HEK293 (cell line): Measurements from ENCODE around the gene PRUNE2.

ENCODE experiments used
- HOXC10 ChIP-seq: sonication (generic); formaldehyde crosslinking; IDR thresholded peaks from 2 replicates; pipeline ENCODE4 v1.8.1; 2023; ENCODE audit warnings: mild to moderate bottlenecking, missing genetic modification reagents
- SALL2 ChIP-seq: fragments of 450-650 bp; formaldehyde crosslinking; IDR thresholded peaks from 2 replicates; pipeline ENCODE4 v1.5.0; 2017; ENCODE audit warnings: missing biosample characterization, mild to moderate bottlenecking, missing genetic modification characterization, borderline replicate concordance
- SCRT2 ChIP-seq: fragments of 450-650 bp; formaldehyde crosslinking; IDR thresholded peaks from 2 replicates; pipeline ENCODE4 v1.5.1; 2016; ENCODE audit warnings: missing biosample characterization, missing genetic modification characterization
- YY1 ChIP-seq: fragments of 450-650 bp; formaldehyde crosslinking; IDR thresholded peaks from 2 replicates; pipeline ENCODE4 v1.5.1; 2018; ENCODE audit warnings: missing biosample characterization, missing genetic modification characterization
- ZNF274 ChIP-seq, 2 experiments: fragments of 200-500 bp in 1 of 2; fragments of 450-650 bp in 1 of 2; sonication (Bioruptor generic) in 1 of 2; formaldehyde crosslinking in 1 of 2; IDR thresholded peaks; 2 replicates each; pipeline versions ENCODE4 v1.5.1 to v1.6.1; 2014 to 2016; ENCODE audit warnings: borderline replicate concordance in 1 of 2, inconsistent platforms in 1 of 2, low read length in 1 of 2, missing biosample characterization in 1 of 2, missing genetic modification characterization in 1 of 2
- ZNF366 ChIP-seq: fragments of 450-650 bp; formaldehyde crosslinking; conservative IDR thresholded peaks from 2 replicates; pipeline ENCODE4 v1.5.1; 2016; ENCODE audit warnings: missing biosample characterization, missing genetic modification characterization
- TF ChIP-seq, protein P1 (sequence below): fragments of 450-650 bp; formaldehyde crosslinking; IDR thresholded peaks from 2 replicates; pipeline ENCODE4 v1.5.1; 2016; ENCODE audit warnings: missing biosample characterization, missing genetic modification characterization, borderline replicate concordance
- TF ChIP-seq, protein P2 (sequence below): fragments of 450-650 bp; formaldehyde crosslinking; IDR thresholded peaks from 2 replicates; pipeline ENCODE4 v1.5.1; 2016; ENCODE audit warnings: missing biosample characterization, missing genetic modification characterization
- TF ChIP-seq, protein P3 (sequence below): fragments of 450-650 bp; formaldehyde crosslinking; IDR thresholded peaks from 2 replicates; pipeline ENCODE4 v1.5.1; 2017; ENCODE audit warnings: missing biosample characterization, missing genetic modification characterization
- TF ChIP-seq, protein P4 (sequence below): fragments of 450-650 bp; formaldehyde crosslinking; IDR thresholded peaks from 2 replicates; pipeline ENCODE4 v1.5.1; 2016; ENCODE audit warnings: missing biosample characterization, missing genetic modification characterization

DNA sequence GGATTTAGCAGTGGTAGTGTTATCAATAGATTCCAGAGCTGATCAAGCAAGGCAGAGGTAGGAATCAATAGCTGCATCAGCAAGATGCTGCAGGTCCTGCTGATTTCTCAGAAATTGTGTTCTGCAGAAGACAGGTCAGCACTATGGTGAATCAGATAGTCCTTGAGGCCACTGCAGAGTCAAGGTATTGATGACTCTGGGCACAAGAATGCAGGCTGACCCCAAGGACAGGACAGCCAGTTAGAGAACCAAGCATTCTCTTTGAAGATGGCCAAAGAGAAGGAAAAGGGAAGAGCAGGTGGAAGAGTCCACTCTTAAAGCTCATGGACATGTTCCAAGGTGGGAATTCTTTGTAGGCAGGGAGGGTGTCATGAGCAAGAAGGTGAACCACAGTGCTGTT, 28.0 kb downstream of the PRUNE2 start:
- TF ChIP-seq, protein P1, sequence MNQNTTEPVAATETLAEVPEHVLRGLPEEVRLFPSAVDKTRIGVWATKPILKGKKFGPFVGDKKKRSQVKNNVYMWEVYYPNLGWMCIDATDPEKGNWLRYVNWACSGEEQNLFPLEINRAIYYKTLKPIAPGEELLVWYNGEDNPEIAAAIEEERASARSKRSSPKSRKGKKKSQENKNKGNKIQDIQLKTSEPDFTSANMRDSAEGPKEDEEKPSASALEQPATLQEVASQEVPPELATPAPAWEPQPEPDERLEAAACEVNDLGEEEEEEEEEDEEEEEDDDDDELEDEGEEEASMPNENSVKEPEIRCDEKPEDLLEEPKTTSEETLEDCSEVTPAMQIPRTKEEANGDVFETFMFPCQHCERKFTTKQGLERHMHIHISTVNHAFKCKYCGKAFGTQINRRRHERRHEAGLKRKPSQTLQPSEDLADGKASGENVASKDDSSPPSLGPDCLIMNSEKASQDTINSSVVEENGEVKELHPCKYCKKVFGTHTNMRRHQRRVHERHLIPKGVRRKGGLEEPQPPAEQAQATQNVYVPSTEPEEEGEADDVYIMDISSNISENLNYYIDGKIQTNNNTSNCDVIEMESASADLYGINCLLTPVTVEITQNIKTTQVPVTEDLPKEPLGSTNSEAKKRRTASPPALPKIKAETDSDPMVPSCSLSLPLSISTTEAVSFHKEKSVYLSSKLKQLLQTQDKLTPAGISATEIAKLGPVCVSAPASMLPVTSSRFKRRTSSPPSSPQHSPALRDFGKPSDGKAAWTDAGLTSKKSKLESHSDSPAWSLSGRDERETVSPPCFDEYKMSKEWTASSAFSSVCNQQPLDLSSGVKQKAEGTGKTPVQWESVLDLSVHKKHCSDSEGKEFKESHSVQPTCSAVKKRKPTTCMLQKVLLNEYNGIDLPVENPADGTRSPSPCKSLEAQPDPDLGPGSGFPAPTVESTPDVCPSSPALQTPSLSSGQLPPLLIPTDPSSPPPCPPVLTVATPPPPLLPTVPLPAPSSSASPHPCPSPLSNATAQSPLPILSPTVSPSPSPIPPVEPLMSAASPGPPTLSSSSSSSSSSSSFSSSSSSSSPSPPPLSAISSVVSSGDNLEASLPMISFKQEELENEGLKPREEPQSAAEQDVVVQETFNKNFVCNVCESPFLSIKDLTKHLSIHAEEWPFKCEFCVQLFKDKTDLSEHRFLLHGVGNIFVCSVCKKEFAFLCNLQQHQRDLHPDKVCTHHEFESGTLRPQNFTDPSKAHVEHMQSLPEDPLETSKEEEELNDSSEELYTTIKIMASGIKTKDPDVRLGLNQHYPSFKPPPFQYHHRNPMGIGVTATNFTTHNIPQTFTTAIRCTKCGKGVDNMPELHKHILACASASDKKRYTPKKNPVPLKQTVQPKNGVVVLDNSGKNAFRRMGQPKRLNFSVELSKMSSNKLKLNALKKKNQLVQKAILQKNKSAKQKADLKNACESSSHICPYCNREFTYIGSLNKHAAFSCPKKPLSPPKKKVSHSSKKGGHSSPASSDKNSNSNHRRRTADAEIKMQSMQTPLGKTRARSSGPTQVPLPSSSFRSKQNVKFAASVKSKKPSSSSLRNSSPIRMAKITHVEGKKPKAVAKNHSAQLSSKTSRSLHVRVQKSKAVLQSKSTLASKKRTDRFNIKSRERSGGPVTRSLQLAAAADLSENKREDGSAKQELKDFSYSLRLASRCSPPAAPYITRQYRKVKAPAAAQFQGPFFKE = no peak
- no peak for TF ChIP-seq SALL2 (tag by site-specific recombination)
- no peak for TF ChIP-seq ZNF274 (IDR thresholded peaks at IDR 0.05; ENCODE audit: low read length)
- TF ChIP-seq ZNF274 (tag by site-specific recombination; IDR thresholded peaks at IDR 0.05; ENCODE audit: borderline replicate concordance) = no peak
- no peak for TF ChIP-seq ZNF366 (tag by site-specific recombination)
- TF ChIP-seq, protein P2, sequence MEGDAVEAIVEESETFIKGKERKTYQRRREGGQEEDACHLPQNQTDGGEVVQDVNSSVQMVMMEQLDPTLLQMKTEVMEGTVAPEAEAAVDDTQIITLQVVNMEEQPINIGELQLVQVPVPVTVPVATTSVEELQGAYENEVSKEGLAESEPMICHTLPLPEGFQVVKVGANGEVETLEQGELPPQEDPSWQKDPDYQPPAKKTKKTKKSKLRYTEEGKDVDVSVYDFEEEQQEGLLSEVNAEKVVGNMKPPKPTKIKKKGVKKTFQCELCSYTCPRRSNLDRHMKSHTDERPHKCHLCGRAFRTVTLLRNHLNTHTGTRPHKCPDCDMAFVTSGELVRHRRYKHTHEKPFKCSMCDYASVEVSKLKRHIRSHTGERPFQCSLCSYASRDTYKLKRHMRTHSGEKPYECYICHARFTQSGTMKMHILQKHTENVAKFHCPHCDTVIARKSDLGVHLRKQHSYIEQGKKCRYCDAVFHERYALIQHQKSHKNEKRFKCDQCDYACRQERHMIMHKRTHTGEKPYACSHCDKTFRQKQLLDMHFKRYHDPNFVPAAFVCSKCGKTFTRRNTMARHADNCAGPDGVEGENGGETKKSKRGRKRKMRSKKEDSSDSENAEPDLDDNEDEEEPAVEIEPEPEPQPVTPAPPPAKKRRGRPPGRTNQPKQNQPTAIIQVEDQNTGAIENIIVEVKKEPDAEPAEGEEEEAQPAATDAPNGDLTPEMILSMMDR (tag by site-specific recombination) = no peak
- TF ChIP-seq, protein P3, sequence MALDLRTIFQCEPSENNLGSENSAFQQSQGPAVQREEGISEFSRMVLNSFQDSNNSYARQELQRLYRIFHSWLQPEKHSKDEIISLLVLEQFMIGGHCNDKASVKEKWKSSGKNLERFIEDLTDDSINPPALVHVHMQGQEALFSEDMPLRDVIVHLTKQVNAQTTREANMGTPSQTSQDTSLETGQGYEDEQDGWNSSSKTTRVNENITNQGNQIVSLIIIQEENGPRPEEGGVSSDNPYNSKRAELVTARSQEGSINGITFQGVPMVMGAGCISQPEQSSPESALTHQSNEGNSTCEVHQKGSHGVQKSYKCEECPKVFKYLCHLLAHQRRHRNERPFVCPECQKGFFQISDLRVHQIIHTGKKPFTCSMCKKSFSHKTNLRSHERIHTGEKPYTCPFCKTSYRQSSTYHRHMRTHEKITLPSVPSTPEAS (tag by site-specific recombination) = no peak
- TF ChIP-seq, protein P4, sequence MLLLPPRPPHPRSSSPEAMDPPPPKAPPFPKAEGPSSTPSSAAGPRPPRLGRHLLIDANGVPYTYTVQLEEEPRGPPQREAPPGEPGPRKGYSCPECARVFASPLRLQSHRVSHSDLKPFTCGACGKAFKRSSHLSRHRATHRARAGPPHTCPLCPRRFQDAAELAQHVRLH (tag by site-specific recombination) = no peak
- TF ChIP-seq SCRT2 (tag by site-specific recombination) = no peak
- no peak for TF ChIP-seq YY1
- no peak for TF ChIP-seq HOXC10 (CRISPR knock-in tag)
